ENCODE data around the gene HECW1.

DNA sequence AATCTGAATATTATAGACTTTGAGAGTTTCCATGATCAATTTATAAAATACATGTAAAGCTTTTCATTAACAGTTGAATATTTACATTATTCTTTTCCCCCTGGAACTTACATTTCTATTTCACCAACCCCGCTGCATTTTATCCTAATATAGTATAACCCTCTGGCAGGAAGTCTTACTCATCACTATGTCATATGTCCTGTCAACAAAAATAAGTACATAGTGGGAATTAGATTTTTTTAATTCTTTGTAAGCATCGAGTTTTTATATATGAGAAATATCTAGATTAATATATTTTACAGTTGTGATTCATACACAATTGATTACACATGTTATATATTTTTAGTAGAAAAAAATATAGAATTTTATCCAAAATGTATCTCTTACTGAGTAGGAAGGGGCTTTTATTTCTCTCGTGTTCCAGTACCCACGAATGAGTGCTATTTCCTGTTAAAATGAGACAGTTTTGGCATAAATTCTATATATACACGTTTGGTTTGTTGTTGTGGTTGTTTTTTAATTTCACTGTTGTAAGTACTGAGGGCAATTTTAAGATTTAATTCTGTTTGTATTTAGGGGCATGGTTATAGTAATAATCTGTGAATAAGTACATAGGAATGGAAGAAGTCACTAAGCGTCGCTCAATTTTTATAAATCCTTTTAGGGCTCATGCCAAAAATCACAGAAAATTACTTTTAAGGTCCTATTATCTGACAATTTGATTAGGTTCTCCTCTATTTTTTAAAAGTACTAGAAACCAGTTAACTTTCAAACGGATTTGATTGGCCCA lies 87.1 kb downstream of the HECW1 start:
- TF ChIP-seq, protein P1, sequence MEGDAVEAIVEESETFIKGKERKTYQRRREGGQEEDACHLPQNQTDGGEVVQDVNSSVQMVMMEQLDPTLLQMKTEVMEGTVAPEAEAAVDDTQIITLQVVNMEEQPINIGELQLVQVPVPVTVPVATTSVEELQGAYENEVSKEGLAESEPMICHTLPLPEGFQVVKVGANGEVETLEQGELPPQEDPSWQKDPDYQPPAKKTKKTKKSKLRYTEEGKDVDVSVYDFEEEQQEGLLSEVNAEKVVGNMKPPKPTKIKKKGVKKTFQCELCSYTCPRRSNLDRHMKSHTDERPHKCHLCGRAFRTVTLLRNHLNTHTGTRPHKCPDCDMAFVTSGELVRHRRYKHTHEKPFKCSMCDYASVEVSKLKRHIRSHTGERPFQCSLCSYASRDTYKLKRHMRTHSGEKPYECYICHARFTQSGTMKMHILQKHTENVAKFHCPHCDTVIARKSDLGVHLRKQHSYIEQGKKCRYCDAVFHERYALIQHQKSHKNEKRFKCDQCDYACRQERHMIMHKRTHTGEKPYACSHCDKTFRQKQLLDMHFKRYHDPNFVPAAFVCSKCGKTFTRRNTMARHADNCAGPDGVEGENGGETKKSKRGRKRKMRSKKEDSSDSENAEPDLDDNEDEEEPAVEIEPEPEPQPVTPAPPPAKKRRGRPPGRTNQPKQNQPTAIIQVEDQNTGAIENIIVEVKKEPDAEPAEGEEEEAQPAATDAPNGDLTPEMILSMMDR (IDR thresholded peaks at IDR 0.05 in 2 of 3, conservative IDR thresholded peaks at IDR 0.05 in 1 of 3; ENCODE audit: control insufficient read depth in 2 of 3, extremely low read depth in 1 of 3, insufficient read depth in 1 of 3, low read depth in 3 of 3, low read length in 3 of 3) = no peak
- TF ChIP-seq ATF2 (IDR thresholded peaks at IDR 0.05; ENCODE audit: low read length) (no peak), TAF1 (IDR thresholded peaks at IDR 0.05; ENCODE audit: borderline replicate concordance, low read depth, low read length) (no peak), ZNF274 (IDR thresholded peaks at IDR 0.05; ENCODE audit: insufficient read depth, insufficient read length) (no peak), RCOR1 (conservative IDR thresholded peaks at IDR 0.05; ENCODE audit: low read depth, low read length) (no peak), POLR2A (IDR thresholded peaks at IDR 0.05; ENCODE audit: low read depth, low read length) (no peak), IRF5 (IDR thresholded peaks at IDR 0.05; ENCODE audit: borderline replicate concordance) (no peak), POLR2AphosphoS5 (IDR thresholded peaks at IDR 0.05; ENCODE audit: low read length) (no peak), HDAC2 (IDR thresholded peaks at IDR 0.05) (no peak), ATF3 (IDR thresholded peaks at IDR 0.05; ENCODE audit: borderline replicate concordance, extremely low read depth, low read depth, low read length) (no peak), BHLHE40 (IDR thresholded peaks at IDR 0.05; ENCODE audit: borderline replicate concordance in 1 of 2, low read depth in 2 of 2, low read length in 1 of 2) (no peak), NR2C2 (IDR thresholded peaks at IDR 0.05; ENCODE audit: borderline replicate concordance, control insufficient read depth, insufficient read length, low read depth) (no peak)
- TF ChIP-seq, protein P2, sequence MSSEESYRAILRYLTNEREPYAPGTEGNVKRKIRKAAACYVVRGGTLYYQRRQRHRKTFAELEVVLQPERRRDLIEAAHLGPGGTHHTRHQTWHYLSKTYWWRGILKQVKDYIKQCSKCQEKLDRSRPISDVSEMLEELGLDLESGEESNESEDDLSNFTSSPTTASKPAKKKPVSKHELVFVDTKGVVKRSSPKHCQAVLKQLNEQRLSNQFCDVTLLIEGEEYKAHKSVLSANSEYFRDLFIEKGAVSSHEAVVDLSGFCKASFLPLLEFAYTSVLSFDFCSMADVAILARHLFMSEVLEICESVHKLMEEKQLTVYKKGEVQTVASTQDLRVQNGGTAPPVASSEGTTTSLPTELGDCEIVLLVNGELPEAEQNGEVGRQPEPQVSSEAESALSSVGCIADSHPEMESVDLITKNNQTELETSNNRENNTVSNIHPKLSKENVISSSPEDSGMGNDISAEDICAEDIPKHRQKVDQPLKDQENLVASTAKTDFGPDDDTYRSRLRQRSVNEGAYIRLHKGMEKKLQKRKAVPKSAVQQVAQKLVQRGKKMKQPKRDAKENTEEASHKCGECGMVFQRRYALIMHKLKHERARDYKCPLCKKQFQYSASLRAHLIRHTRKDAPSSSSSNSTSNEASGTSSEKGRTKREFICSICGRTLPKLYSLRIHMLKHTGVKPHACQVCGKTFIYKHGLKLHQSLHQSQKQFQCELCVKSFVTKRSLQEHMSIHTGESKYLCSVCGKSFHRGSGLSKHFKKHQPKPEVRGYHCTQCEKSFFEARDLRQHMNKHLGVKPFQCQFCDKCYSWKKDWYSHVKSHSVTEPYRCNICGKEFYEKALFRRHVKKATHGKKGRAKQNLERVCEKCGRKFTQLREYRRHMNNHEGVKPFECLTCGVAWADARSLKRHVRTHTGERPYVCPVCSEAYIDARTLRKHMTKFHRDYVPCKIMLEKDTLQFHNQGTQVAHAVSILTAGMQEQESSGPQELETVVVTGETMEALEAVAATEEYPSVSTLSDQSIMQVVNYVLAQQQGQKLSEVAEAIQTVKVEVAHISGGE (CRISPR knock-in tag; IDR thresholded peaks at IDR 0.05) = no peak
- TF ChIP-seq, protein P3, sequence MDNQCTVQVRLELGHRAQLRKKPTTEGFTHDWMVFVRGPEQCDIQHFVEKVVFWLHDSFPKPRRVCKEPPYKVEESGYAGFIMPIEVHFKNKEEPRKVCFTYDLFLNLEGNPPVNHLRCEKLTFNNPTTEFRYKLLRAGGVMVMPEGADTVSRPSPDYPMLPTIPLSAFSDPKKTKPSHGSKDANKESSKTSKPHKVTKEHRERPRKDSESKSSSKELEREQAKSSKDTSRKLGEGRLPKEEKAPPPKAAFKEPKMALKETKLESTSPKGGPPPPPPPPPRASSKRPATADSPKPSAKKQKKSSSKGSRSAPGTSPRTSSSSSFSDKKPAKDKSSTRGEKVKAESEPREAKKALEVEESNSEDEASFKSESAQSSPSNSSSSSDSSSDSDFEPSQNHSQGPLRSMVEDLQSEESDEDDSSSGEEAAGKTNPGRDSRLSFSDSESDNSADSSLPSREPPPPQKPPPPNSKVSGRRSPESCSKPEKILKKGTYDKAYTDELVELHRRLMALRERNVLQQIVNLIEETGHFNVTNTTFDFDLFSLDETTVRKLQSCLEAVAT (IDR thresholded peaks at IDR 0.05) = no peak

Measured in GM12878 (cell line).